Inferior parietal cortex (tissue), 1 donor: Measurements from ENCODE around the gene EVC.
"Not testable (repeated sequence)": the region's sequence is repeated elsewhere in the genome, so short reads cannot be mapped to it uniquely, and the experiment has no call there.

Source experiments
- DNase-seq: peaks from one replicate; pipeline ENCODE4 v3.0.0-alpha.2; 2016; ENCODE audit errors: extremely low spot score

EVC gene

DNA sequence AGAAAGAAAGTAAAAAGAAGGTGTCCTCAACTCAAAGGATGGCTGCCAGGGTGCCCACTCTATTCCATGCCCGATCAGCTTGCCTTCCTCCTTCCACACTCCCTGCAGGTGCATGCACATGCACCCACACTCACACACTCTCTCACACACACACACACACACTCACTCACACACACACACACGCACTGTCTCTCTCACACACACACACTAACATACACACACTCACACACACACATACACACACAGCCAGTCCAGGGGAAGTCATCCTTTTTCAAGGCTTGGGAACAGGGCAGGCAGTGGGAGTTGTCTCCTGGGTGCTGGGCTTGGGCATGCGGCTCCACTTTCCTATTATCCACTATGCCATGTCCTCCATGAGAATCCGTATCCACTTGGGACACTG lies 131.5 kb downstream of the EVC start:
- no peak for DNase-seq

- DNase-seq: no peak
Observed at GRCh38 chr4:5843573-5844530, 132.9 kb downstream of the EVC start.

DNA sequence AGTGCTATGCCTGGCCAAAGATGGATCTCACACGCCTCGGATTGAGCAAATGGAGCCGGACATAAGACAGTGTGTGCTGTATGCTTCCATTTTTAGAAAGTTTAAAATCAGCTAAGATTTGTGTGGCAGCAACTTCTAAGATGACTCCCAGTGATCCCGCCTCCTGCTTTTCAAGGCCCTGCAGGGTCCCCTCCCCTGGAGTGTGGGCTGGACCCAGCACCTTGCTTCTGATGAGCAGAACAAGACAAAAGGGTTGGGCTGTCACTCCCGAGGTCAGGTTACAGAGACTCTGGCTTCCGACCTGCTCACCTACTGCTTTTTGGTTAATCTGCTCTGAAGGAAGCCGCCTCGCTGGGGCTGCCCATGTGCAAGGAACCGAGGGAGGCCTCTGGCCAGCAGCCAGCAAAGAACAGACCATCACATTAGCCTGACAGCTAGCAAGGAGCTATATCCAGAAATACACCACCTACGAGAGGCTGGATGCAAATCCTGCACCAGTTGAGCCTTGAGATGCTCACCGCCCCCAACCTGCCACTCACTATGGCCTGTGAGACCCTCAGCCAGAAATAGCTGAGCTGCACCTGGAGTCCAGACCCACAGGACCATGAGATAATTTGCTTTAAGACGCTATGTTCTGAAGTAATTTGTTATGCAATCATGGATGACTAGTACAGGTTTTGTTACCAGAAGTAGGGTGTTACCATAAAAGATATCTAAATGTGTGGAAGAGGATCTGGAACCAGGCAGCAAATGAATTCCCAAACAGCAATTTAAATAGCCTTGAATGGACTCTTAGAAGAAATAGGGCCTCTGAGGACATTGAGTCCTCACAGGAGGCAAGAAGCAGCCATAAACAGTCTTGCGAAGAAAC lies 134.3 kb downstream of the EVC start:
- peak; percentile 55 for DNase-seq

GRCh38 chr4:5851637-5852301 lies 140.8 kb downstream of the EVC start:
- no peak for DNase-seq

GRCh38 chr4:5852523-5853202 lies 141.7 kb downstream of the EVC start:
- no peak for DNase-seq

GRCh38 chr4:5854929-5855328 lies 143.9 kb downstream of the EVC start:
- no peak for DNase-seq

DNA sequence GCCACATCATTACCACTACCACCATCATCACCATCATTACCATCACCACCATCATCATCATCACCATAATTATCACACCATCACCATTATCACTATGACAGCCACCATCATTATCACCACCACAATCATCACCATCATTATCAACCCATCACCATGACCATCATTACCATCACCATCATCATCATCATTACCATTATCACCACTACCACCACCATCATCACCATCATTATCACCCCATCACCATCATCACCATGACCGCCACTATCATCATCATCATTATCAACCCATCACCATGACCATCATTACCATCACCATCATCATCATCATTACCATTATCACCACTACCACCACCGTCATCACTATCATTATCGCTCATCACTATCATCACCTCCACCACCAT lies 145.4 kb downstream of the EVC start:
- DNase-seq: not testable (repeated sequence)

- no peak for DNase-seq
Observed at GRCh38 chr4:5857199-5857598, 146.2 kb downstream of the EVC start.

- DNase-seq: peak; percentile 29
Observed at GRCh38 chr4:5858020-5858769, 147.2 kb downstream of the EVC start.

GRCh38 chr4:5863461-5864113 lies 152.6 kb downstream of the EVC start:
- peak; percentile 55 for DNase-seq
